ENCODE measurements around the gene TENM3. TPM values are rescaled to one million over a fixed set of nuclear protein-coding genes. Genes with fewer than 3 reads are reported as not detected.

The TENM3 gene
- polyA plus RNA-seq, 1 of the 3 experiments (the other 2 are of a cell fraction): 10.4 TPM

DNA sequence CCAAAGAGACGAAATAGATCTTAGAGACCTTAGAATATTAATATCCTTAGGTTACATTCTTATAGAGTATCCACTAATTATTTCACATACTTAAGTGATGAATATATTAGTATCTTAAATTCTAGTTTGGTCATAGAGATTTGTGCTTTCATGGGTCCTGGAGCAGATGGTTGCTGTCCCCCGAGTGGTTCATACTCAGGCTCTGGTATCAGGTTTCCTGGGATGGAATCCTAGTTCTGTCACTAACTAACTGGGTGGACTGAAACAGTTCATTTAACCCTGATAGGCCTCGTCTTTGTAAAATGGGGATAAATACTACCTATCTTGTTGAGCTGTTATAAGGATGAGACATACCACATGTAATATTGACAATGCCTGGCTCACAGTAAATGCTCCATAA lies 264.6 kb downstream of the TENM3 start:
- Histone ChIP-seq H3K4me3 (ENCODE audit: low read depth in 2 of 2, low read length in 1 of 2) (no peak overlapping the region), H3K9ac (no peak overlapping the region), H2AFZ (ENCODE audit: low read depth) (no peak overlapping the region), H3K36me3 (replicated peaks in 1 of 2; ENCODE audit: control insufficient read depth in 1 of 2, insufficient read depth in 2 of 2, low read length in 1 of 2) (no peaks in the 10 kb centered on the region), H4K20me1 (ENCODE audit: insufficient read depth) (no peaks in the 10 kb centered on the region), H3K4me1 (ENCODE audit: control insufficient read depth in 1 of 2, insufficient read depth in 2 of 2, low read depth in 1 of 2, low read length in 1 of 2) (no peaks in the 10 kb centered on the region), H3K79me2 (ENCODE audit: insufficient read depth) (no peaks in the 10 kb centered on the region; the same call in 1 of the 2 replicates), H3K4me2 (no peak overlapping the region), H3K27me3 (ENCODE audit: insufficient read depth) (no peaks in the 10 kb centered on the region), H3K9me3 (no peaks in the 10 kb centered on the region), H3K9me2 (no peaks in the 10 kb centered on the region), H3F3A (replicated peaks; ENCODE audit: insufficient read depth) (no peaks in the 10 kb centered on the region), H3K27ac (ENCODE audit: low read depth in 2 of 2, low read length in 1 of 2) (no peak overlapping the region)
- TF ChIP-seq MEF2A (IDR thresholded peaks at IDR 0.05; ENCODE audit: borderline replicate concordance, low read depth): no peak
- TF ChIP-seq RAD21 (IDR thresholded peaks at IDR 0.05; ENCODE audit: low read length): no peak
- TF ChIP-seq TEAD4 (IDR thresholded peaks at IDR 0.05; ENCODE audit: borderline replicate concordance, insufficient read depth): no peak
- TF ChIP-seq ELF1 (IDR thresholded peaks at IDR 0.05): no peak
- TF ChIP-seq GABPA (IDR thresholded peaks at IDR 0.05; ENCODE audit: low read depth): no peak
- TF ChIP-seq, protein P1, sequence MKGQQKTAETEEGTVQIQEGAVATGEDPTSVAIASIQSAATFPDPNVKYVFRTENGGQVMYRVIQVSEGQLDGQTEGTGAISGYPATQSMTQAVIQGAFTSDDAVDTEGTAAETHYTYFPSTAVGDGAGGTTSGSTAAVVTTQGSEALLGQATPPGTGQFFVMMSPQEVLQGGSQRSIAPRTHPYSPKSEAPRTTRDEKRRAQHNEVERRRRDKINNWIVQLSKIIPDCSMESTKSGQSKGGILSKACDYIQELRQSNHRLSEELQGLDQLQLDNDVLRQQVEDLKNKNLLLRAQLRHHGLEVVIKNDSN (IDR thresholded peaks at IDR 0.05; ENCODE audit: borderline replicate concordance, low read depth): no peak
- no peak for TF ChIP-seq EZH2phosphoT487 (IDR thresholded peaks at IDR 0.05; ENCODE audit: borderline replicate concordance, low read depth)
- no peak for TF ChIP-seq MXI1 (IDR thresholded peaks at IDR 0.05; ENCODE audit: low read depth, low read length)
- TF ChIP-seq YY1 (IDR thresholded peaks at IDR 0.05; ENCODE audit: low read depth): no peak
- TF ChIP-seq SIN3A (IDR thresholded peaks at IDR 0.05; ENCODE audit: borderline replicate concordance, low read depth, low read length): no peak
- no peak for TF ChIP-seq GATA2 (CRISPR knock-in tag; IDR thresholded peaks at IDR 0.05)
- TF ChIP-seq, protein P2, sequence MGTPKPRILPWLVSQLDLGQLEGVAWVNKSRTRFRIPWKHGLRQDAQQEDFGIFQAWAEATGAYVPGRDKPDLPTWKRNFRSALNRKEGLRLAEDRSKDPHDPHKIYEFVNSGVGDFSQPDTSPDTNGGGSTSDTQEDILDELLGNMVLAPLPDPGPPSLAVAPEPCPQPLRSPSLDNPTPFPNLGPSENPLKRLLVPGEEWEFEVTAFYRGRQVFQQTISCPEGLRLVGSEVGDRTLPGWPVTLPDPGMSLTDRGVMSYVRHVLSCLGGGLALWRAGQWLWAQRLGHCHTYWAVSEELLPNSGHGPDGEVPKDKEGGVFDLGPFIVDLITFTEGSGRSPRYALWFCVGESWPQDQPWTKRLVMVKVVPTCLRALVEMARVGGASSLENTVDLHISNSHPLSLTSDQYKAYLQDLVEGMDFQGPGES (IDR thresholded peaks at IDR 0.05; ENCODE audit: low read depth, low read length): no peak
- no peak for TF ChIP-seq SMC3 (IDR thresholded peaks at IDR 0.05; ENCODE audit: low read depth, low read length)
- ChIA-PET POLR2A (no interaction called here), CTCF (no interaction called here)
- no peak for DNase-seq
- WGBS (ENCODE audit: low lambda C conversion rate): 93% methylated on average over 3 of the region's 3 CpGs

DNA sequence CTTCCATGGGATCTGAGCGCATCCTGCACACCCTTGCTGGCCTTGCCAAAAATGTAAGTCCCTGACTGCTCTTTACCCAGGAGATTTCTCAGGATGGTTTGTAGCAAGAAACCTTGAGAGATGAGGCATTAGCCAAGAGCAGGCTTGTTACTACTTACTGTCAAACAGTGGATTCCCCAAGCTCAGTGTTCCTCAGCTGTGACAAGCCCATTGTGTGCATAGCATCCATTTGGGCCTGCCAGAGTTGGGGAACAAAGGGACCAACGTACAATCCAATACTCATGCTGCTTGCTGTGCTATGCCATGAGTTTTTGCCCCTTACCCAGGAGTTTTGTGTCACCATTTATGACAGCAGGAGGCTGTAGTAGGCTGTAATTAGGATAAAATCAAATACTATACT lies 267.6 kb downstream of the TENM3 start:
- DNase-seq: no peak
- Histone ChIP-seq H3F3A (replicated peaks; ENCODE audit: insufficient read depth) (no peaks in the 10 kb centered on the region), H3K4me1 (ENCODE audit: control insufficient read depth in 1 of 2, insufficient read depth in 2 of 2, low read depth in 1 of 2, low read length in 1 of 2) (no peaks in the 10 kb centered on the region; a peak in 1 of 4 replicates), H3K9me3 (no peaks in the 10 kb centered on the region), H3K4me3 (ENCODE audit: low read depth in 2 of 2, low read length in 1 of 2) (no peak overlapping the region), H3K36me3 (replicated peaks in 1 of 2; ENCODE audit: control insufficient read depth in 1 of 2, insufficient read depth in 2 of 2, low read length in 1 of 2) (no peaks in the 10 kb centered on the region), H3K79me2 (ENCODE audit: insufficient read depth) (no peaks in the 10 kb centered on the region), H3K4me2 (no peak overlapping the region), H3K27ac (ENCODE audit: low read depth in 2 of 2, low read length in 1 of 2) (no peak overlapping the region), H3K9ac (no peak overlapping the region), H3K9me2 (no peaks in the 10 kb centered on the region), H2AFZ (ENCODE audit: low read depth) (no peak overlapping the region), H4K20me1 (ENCODE audit: insufficient read depth) (no peaks in the 10 kb centered on the region), H3K27me3 (ENCODE audit: insufficient read depth) (no peaks in the 10 kb centered on the region)
- TF ChIP-seq FOXM1 (IDR thresholded peaks at IDR 0.05; ENCODE audit: low read depth): no peak
- TF ChIP-seq SIN3A (IDR thresholded peaks at IDR 0.05; ENCODE audit: borderline replicate concordance, low read depth, low read length): no peak
- CTCF ChIA-PET: no interaction called here
- POLR2A ChIA-PET: no interaction called here
- WGBS (ENCODE audit: low lambda C conversion rate): 86% methylated on average over 2 of the region's 2 CpGs
